MV-4-11 (cell line): ENCODE results near the gene RPS6KB2.

Source experiments
- DNase-seq: peaks from one replicate; lab custom pipeline; 2025; lab: John Stamatoyannopoulos, UW

The RPS6KB2 gene

DNA sequence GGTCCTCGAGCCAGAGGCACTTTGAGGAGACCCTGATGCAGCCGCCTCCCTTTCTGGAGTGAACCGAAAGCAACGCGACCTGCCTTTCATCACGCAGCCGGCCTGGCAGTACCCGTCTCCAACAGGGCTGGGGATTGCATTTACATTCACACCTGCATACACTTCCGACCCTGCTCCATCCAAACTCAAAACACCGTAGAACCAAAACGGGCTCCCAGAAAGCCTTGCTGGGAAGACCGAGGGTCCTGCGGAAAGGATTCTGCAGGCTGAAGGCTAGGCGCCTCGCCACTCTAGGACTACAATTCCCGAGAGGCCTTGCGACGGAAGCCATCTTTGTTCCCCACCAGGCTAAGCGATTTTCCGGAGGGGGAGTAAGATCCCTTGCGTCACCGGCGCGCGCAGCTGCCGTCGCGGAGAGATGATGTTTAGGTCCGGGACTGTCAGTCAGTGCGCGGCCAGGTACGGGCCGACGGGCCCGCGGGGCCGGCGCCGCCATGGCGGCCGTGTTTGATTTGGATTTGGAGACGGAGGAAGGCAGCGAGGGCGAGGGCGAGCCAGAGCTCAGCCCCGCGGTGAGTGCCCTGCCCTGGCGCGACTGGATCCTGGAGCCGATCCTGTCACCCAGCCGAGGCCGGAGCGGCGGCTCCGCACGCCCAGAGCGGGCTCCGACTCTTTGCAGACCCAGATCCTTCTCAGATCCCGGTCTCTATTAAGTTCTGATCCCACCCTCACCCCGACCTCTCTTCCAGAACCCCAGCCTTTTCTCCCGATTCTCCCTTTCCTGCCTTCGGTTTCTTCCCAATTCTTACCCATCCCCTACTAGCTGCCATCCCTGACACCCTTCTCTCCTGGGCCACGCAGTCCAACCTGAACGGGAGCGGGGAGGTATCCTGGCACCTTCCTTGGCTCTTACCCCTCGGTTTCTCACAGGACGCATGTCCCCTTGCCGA lies at the start of gene RPS6KB2:
TSS of gene RPS6KB2 (plus strand) at position 443 of the 950 bp plus-strand sequence. CDS start at position 495, 52 bp downstream.
- peak; percentile 95 for DNase-seq

DNA sequence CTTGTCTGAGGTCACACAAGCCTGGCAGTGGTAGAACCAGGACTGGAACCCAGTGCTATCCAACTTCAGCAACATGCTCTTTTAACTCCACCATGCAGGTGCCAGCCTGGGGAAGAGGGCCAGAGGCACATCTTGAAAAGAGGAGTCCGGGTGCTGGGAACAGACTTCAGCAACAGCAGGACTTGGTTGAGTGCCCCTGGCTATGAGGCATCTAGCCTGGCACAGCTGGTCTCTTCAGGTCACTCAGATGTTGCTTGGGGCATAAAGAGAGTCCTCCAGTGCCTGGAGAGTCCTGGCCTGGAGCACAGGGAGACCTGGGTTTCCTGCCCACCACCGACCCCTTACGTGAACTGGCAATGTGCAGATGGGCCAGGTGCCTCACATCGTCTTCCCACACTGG lies 49.8 kb upstream of the RPS6KB2 start:
- no peak for DNase-seq

DNA sequence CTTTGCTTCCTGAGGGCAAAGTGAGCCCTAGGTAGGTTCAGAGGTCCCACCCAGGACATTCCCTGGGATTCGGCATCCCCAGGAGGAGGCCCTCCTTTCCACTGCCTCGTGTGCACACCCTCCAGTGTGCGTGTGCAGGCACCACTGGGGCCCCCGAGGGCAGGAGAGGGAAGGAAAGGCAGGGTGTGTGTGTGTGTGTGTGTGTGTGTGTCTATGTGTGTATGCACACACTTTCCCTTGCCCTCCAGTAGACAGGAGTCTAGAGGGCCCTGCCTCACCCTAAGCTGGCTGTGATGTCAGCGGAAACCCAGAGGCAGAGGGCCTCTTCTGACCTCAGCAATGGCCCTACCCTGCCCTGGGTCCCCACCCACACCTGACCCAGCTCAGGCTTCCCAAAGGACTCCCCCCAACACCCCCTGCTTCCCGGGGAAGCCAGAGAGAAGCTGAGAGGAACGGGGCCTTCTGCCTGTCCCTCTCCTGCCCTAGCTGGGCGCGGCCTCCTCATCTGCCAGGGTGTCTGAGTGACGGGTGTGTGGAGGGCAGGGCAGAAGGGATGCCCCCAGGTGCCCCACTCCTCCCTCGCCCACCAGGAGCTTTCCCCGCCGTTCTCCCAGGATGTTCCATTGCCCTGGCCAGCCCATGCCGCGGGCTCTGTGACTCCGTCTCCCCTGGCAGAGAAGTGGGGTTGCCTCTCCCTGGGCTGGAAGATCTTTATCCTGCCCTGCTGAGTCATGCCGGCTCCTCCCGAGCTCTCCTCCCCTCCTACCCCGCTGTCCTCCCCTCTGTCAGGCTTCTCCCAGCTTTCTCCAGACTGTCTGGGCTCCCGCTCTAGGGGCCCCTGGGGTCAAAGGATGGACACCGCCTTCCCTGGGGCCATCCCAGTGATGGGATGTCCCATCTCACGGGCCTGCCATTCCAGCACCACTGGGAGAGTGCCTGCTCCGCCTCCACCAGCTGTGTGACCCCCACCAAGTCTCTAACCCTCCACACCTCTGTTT lies 48.9 kb upstream of the RPS6KB2 start:
- DNase-seq, result no peak

DNA sequence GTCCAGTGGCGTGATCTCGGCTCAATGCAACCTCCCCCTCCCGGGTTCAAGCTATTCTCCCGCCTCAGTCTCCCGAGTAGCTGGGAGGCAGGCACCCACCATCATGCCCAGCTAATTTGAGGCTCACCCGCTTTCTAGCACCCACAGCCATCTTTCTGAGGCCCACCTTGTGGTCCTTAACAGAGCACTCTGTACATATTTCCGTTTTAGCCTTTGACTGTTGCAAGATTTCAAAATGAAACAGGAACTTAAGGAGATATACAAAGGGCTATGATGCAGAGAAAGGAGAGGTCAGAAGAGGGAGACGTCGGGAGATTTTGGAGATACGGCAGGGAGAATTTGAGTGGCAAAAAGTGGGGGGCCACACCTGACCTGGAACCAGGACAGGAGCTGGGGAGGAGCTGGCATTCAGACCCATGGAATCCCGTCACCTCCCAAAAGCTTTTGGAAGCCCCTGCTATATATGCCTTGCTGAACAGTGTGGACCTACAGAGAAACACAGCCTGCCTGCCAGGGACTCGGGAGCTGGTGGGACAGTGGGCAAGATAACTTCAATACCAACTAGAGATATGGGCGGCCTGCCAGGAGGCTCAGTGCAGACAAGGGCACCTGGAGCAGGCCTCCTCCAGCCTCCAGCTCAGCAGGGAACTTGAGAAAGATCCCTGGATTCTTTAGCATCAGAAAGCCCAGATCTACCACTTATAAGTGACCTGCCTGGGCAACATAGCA lies 46.9 kb upstream of the RPS6KB2 start:
- DNase-seq, result peak; percentile 89

DNA sequence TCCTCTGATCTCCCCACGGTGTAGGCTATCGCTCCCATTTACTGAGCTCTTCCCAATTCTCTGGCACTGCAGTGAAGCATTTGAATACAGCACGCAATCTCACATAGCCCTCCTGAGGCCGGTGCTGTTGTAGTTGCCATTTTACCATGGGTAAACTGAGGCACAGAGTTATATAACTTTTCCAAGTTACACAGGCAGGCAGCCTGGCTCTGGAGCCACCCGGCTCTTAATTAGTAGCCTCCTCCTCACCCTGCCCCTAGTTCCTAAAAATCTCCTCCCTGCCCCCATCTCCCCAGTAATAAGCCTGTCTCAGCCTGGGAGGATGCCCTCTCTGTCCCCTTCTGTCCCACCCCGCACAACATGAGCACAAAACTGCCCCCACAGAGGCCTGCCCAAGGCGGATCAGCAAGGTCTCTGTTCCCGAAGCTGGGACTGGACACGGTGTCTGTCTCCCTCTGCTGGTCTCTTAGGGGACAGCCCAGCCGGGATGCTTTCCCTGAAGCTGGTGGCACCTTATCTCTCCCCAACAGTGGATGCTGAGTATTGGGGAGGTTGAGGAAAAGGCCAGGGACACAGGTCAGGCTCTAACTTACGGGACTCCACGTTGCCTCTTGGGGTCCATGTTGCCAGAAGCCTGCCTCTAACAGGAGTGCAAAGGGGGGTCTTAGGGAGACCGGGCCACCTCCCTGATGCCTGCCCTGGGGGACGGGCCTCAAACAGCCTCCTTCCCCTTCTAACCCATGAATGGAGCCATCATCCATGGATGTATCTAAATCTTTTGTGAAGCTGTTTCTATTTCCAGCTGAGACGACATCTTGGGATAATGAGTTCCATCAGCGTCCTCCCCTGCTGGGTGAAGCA lies 45.8 kb upstream of the RPS6KB2 start:
- peak; percentile 72 for DNase-seq

DNA sequence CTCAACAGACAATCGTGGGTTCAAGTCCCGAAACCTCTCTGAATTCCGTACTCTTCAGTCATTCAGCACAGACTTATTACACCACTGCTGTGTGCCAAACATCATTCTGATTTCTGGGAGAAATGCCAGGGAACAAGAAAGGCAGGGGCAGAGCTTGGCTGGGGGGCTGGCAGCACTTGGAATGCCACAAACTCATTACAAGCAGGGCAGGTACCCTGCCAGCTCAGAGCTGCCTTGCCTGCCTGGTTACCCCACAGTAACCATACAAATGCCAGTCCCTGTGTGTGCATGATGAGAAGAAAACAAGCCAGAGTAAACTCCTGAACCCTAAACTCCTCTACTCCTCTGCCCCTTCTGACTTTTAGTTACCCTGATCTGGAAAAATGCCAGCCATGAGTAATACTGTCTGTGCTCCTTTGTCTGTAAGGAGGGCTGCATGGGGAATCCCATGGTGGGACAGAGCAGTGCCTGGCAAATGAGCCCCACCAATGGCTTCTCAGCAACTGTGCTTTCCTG lies 43.4 kb upstream of the RPS6KB2 start:
- no peak for DNase-seq

DNA sequence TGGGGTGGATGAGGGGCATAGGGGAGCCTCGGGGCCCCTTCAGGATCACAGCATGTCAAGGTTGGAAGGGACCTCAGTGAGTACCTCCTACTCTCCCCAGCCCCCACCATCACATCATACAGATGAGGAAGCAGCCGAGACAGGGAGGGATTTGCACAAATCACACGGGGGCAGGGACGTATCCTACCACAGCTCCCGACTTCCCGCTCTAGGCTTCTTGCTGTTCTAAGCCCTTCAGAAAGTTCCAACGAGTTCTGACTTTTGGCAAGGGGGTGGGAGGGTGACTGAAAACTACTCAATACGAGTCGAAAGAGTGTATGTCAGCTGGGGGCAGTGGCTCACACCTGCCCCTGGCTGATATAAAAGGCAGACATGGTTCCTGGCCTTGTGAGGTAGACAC lies 41.2 kb upstream of the RPS6KB2 start:
- DNase-seq, result no peak

DNA sequence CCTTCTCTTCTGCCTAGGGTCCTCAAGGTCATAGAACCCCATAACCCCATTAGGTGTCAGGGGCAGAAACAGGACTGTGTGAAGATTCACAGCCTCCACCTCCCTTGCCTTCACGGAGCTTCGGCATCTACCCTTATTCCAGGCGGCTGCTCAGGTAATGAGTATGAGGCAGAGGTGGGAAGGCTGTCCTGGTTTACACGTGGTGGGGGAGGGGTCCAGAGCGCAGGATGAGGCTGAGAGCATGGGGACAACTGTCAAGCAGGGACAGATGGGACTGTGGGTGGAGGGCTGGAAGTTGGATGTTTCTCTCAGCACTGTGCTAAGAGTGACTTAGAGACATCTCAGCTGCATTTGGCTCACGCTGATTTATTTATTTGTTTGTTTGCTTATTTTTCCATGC lies 40.8 kb upstream of the RPS6KB2 start:
- no peak for DNase-seq

DNA sequence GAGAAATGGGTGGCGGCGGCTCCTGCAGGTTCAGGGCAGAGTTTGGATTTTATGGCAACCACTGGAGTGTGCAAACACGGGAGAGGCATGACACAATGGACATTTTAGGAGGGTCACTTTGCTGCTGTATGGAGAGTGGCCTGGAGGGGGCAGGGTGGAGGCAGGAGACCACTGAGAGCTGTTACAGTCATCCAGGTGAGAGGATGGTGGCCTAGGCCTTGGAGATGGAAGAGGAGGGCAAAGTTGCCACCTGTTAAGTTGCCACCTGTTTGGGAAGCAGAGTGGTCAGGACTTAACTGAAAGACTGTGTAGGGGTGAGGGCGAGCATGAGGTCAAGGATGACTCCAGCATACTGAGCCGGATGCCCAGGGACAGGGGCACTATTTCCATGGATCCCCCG lies 38.8 kb upstream of the RPS6KB2 start:
- no peak for DNase-seq

DNA sequence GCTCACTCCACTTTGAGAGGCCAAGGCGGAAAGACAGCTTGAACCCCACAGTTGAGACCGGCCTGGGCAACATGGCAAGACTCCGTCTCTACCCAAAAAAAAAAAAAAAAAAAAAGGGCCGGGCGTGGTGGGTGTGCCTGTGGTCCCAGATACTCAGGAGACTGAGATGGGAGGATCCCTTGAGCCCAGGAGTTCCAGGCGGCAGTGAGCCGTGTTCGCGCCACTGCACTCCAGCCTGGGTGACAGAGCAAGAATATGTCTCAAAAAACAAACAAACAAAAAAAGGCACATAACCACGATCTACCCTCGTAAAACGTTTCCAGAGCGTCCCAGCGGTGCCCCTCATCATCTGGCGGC lies 37.4 kb upstream of the RPS6KB2 start:
- no peak for DNase-seq

DNA sequence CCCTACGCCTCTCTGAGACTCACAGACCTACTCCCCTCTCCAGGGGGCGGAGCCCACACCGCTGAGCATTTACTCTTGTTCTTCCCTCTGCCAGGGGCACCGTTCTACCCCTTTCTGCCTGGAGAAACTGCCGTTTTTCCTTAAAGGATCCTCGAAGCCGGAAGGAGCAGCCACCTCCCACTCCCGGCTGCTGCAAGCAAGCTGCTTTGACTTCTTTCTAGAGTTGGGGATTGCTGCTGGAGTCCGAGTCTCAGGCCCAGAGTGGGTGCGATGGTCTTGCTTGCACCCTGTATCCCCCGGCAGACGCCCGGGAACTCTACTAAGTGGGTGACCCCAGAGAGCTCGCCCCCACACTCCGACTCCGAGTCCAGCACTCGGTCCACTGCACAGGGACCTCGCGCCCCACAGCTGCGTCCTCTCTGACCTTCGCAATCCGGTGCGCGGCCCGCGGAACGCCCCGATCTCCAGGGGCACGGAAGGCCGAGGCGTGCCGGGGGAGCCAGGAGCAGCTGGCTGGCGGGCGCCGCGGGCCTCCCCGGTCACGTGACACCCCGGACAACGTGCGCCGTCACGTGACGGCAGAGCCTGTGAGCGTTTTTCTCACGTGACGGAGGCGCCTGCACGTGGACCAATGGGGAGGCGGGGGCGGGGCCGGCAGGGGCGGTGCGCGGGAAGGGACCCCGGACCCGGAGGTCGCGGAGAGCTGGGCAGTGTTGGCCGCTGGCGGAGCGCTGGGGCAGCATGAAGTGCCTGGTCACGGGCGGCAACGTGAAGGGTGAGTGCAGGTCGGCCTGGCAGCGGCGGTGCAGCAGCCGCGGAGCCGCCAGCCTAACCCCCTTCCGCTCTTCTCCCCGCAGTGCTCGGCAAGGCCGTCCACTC lies 36.8 kb upstream of the RPS6KB2 start, which contains the start of gene RAD9A:
TSS of gene RAD9A (plus strand) at position 683 of the 879 bp plus-strand sequence. CDS start at position 742, 59 bp downstream.
- peak; percentile 91 for DNase-seq

DNA sequence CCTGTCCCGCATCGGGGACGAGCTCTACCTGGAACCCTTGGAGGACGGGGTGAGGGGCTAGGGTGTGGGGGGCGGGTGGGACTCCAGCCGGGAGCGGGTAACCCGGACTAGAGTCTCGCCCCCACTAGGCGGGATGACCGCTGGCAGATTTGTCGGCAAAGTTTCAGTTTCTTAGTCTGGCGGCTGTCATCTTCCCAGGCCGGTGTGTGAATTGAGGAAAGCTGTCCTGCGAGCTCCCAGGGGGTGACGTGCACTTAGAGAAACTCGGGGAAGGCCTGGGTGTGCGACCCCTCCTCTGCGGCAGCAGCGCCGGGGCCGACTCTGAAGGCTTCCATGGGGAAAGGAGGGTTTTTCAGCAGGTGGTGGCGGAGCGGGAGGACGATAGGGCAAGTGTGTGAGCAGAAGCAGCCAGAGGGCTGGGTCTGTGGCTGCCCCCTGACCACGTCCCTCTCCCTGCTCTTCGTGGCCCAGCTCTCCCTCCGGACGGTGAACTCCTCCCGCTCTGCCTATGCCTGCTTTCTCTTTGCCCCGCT lies 36.0 kb upstream of the RPS6KB2 start:
- no peak for DNase-seq

DNA sequence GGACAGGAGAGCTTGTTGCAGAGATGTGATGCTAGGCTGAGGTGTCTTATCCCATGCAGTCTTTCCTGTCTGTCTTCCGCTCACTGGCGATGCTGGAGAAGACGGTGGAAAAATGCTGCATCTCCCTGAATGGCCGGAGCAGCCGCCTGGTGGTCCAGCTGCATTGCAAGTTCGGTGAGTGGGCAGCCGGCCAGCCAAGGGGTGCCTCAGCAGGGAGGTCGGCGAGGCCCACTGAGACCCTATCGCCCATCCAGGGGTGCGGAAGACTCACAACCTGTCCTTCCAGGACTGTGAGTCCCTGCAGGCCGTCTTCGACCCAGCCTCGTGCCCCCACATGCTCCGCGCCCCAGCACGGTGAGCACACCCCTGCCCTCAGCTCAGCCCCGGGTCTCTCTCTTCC lies 34.9 kb upstream of the RPS6KB2 start:
- no peak for DNase-seq

DNA sequence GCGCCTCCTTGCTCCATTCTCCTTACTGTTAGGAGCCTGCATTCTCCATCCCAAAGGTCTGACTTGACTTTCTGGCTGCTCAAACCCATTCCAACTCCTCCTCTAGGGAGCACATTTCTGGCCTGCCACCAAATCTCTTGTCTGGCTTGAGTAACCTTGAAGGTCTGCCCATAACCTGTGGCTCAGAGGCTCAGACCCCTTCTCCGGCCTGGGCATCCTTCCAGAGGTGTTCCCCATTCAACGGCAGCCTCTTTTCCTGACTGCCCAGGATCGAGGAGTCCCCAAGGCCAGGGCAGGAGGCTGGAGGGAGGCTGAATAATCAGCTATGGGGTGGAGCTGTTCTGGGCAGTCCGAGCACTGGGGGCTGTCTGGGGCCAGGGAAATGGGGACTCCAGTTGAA lies 34.3 kb upstream of the RPS6KB2 start:
- no peak for DNase-seq

DNA sequence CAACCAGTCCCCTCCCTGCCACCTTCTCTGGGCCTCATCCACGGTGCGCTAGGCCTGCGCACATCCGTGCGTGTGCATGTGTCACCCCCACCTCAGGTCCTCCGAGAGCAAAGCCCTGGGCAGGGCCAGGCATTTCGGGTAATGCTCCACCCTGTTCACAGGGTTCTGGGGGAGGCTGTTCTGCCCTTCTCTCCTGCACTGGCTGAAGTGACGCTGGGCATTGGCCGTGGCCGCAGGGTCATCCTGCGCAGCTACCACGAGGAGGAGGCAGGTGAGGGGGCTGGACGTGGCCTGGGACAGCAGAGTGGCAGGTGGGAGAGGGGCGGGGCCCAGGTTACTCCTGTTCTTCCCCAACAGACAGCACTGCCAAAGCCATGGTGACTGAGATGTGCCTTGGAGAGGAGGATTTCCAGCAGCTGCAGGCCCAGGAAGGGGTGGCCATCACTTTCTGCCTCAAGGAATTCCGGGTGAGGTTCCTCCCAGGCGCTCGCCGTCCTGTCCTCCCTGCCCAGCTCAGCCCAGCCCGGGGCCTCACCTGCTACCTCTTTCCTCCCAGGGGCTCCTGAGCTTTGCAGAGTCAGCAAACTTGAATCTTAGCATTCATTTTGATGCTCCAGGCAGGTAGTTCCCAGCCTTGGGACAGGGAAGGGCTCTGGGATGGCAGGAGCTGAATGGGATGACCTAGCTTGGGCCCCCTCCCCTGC lies 32.6 kb upstream of the RPS6KB2 start:
- DNase-seq, result no peak

DNA sequence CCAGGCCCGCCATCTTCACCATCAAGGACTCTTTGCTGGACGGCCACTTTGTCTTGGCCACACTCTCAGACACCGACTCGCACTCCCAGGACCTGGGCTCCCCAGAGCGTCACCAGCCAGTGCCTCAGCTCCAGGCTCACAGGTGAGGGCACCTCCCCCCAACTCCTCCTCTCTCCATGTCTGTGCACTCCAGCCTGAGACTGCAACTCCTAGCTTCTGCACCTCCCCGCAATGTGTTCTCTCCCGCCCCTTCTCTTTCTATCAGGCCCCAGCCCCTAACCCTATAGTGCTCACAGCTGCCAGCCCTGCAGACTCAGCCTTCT lies 32.1 kb upstream of the RPS6KB2 start:
- DNase-seq, result no peak

DNA sequence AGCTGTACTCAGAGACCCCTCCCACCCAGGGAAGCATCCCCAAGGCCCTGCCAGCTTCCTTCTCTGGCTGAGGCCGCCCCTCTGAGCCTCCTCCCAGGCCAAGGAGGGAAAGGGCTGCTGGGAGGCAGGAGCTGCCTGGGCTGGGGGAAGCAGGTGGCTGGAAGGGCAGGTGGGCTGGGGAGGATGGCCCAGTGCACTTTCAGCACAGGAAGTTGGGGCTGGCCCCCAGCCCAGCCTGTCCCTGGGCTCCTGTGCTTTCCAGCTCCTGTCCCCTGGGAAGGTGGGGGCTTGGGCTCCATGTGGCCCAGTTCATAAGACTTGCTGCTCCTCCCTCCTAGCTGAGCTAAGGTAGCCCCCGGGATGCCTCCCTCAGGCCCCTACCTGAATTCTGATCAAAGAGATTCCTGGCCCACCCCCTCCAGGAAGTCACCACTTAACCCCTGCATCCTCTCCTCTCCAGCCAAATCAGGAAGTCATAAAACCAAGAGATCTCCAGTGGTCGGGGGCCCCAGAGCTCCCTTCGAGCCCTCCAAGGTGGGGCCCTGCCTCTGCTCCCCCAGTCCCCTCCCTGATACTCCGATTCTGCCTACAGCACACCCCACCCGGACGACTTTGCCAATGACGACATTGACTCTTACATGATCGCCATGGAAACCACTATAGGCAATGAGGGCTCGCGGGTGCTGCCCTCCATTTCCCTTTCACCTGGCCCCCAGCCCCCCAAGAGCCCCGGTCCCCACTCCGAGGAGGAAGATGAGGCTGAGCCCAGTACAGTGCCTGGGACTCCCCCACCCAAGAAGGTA lies 31.5 kb upstream of the RPS6KB2 start:
- no peak for DNase-seq

DNA sequence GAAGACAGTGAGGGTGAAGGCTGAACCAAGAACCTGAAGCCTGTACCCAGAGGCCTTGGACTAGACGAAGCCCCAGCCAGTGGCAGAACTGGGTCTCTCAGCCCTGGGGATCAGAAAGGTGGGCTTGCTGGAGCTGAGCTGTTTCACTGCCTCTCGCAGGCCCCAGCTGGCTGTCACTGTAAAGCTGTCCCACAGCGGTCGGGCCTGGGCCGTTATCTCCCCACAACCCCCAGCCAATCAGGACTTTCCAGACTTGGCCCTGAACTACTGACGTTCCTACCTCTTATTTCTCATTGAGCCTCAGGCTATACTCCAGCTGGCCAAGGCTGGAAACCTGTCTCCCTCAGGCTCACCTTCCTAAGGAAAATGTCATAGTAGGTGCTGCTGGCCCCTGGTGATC lies 30.8 kb upstream of the RPS6KB2 start:
- DNase-seq, result no peak
